GM12892 (cell line): ENCODE results near the gene FAM107A.

Experiments
- POLR2AphosphoS5 ChIP-seq: IDR thresholded peaks from 2 replicates; pipeline ENCODE4 v1.6.1; 2011; ENCODE audit warnings: low read depth, low read length, control low read depth
- TAF1 ChIP-seq: IDR thresholded peaks from 2 replicates; pipeline ENCODE4 v1.6.1; 2011; ENCODE audit warnings: low read depth, mild to moderate bottlenecking, control low read depth, low read length, borderline replicate concordance

- no peak for TF ChIP-seq POLR2AphosphoS5
- TF ChIP-seq TAF1: no peak
These were observed 45.2 kb upstream of the FAM107A start for GRCh38 chr3:58622436-58622835.
